ENCODE data around the gene CENPX. TPM values are rescaled to one million over a fixed set of nuclear protein-coding genes. Genes with fewer than 3 reads are reported as not detected.

CENPX gene
- total and polyA plus RNA-seq, 2 donors (not counting 3 experiments of a cell fraction or from before 2014, with no cell fraction given): 56.2 to 67.2 TPM

DNA sequence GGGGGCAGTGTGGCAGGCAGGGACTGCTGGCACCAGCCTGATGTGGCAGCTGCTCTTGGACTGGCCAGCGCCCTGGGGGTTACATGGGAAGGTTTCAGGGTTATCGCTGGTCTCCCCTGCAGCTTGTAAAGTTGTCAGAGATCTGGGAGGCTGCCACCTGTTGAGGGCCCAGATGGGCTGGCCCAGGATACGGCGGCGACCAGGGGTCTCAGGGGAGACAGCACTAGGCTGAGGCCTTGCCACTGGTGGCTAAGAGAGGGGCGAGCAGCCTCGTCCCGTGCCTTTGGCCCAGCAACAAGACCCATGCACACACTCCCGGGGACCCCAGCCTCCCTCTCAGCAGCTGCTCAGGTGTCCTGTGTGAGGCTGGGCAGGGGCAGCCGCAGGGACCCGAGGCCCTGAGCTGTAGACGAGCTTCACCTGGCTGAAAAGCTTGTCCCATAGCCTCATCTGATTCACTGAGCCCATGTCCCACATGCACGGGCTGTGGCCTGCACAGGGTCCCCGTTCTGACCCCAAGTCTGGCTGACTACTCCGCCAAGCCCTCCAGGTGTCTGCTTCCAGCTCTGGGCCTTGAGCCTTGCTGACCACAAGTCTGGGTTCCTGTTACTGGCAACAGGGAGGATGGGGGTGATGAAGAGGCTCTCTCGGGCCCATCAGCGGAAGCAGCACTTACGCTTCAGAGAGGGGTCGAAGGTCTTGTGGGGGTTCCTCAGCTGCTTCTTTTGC lies 36.8 kb upstream of the CENPX start:
- H3K36me3 ChIP-seq (ENCODE audit: control insufficient read depth in 2 of 2, extremely low read depth in 1 of 2, insufficient read depth in 2 of 2, low read length in 2 of 2): peaks cover 12 to 52% of the 10 kb centered on the region in 2 experiments
- POLR2A ChIA-PET: no interaction called here
- no peak for FAIRE-seq
- CTCF ChIA-PET: no interaction called here
- no peak for DNase-seq (ENCODE audit: low read depth, low spot score)
- H2AFZ ChIP-seq (ENCODE audit: low read depth, low read length): no peak overlapping the region
- intact Hi-C loops (cut with micrococcal nuclease) (no loop called here), dilution Hi-C loops (cut with MboI; ENCODE audit: extremely low pct_ligation_motif_present, low sequenced_read_pairs) (no loop called here)
- H3K9ac ChIP-seq (replicated peaks; ENCODE audit: extremely low read depth, insufficient read depth, low read length): no peak overlapping the region
- H3K27me3 ChIP-seq (ENCODE audit: control insufficient read depth in 2 of 2, insufficient read depth in 2 of 2, low read length in 2 of 2): no peaks in the 10 kb centered on the region
- no peaks in the 10 kb centered on the region for H3K9me3 ChIP-seq (replicated peaks; ENCODE audit: control insufficient read depth, insufficient read depth, low read length)
- TF ChIP-seq JUN (IDR thresholded peaks at IDR 0.05; ENCODE audit: borderline replicate concordance, insufficient read depth, insufficient read length, low read depth) (no peak), GATA2 (IDR thresholded peaks at IDR 0.05; ENCODE audit: insufficient read depth, insufficient read length, low read depth, low read length) (no peak), POLR2AphosphoS5 (IDR thresholded peaks at IDR 0.05; ENCODE audit: insufficient read depth, low read depth, low read length) (no peak), FOS (IDR thresholded peaks at IDR 0.05; ENCODE audit: borderline replicate concordance, insufficient read depth, low read length) (no peak), POLR2A (IDR thresholded peaks at IDR 0.05; ENCODE audit: low read depth, low read length) (no peak), EZH2 (IDR thresholded peaks at IDR 0.05; ENCODE audit: borderline replicate concordance, low read depth, low read length, severe bottlenecking) (no peak), MYC (IDR thresholded peaks at IDR 0.05; ENCODE audit: low read depth, low read length) (no peak)
- TF ChIP-seq, protein P1, sequence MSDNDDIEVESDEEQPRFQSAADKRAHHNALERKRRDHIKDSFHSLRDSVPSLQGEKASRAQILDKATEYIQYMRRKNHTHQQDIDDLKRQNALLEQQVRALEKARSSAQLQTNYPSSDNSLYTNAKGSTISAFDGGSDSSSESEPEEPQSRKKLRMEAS (IDR thresholded peaks at IDR 0.05; ENCODE audit: insufficient read depth, insufficient read length): no peak
- TF ChIP-seq, protein P2, sequence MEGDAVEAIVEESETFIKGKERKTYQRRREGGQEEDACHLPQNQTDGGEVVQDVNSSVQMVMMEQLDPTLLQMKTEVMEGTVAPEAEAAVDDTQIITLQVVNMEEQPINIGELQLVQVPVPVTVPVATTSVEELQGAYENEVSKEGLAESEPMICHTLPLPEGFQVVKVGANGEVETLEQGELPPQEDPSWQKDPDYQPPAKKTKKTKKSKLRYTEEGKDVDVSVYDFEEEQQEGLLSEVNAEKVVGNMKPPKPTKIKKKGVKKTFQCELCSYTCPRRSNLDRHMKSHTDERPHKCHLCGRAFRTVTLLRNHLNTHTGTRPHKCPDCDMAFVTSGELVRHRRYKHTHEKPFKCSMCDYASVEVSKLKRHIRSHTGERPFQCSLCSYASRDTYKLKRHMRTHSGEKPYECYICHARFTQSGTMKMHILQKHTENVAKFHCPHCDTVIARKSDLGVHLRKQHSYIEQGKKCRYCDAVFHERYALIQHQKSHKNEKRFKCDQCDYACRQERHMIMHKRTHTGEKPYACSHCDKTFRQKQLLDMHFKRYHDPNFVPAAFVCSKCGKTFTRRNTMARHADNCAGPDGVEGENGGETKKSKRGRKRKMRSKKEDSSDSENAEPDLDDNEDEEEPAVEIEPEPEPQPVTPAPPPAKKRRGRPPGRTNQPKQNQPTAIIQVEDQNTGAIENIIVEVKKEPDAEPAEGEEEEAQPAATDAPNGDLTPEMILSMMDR (IDR thresholded peaks at IDR 0.05; ENCODE audit: extremely low read depth in 1 of 2, insufficient read depth in 1 of 2, low read depth in 1 of 2, low read length in 2 of 2): no peak
- H4K20me1 ChIP-seq (replicated peaks; ENCODE audit: control insufficient read depth, extremely low read depth, insufficient read depth, low read length): no peaks in the 10 kb centered on the region
- H3K4me3 ChIP-seq (replicated peaks in 1 of 3; ENCODE audit: insufficient read depth in 1 of 3, low read depth in 1 of 3, low read length in 3 of 3): no peak overlapping the region
- H3K79me2 ChIP-seq (ENCODE audit: control insufficient read depth, insufficient read depth, low read length): no peaks in the 10 kb centered on the region
- H3K4me2 ChIP-seq (ENCODE audit: insufficient read depth, low read length): no peak overlapping the region
- no peak overlapping the region for H3K27ac ChIP-seq (ENCODE audit: insufficient read depth, low read depth, low read length)
- peaks cover under 1% of the 10 kb centered on the region for H3K4me1 ChIP-seq (ENCODE audit: control insufficient read depth, extremely low read depth, insufficient read depth, low read length)
- no TSS peak for BruUV-seq (replicated peaks)
- H3K9me1 ChIP-seq (replicated peaks; ENCODE audit: control insufficient read depth, extremely low read depth, insufficient read depth, low read length): no peaks in the 10 kb centered on the region
